Measurements from ENCODE around the gene GPC5.
"Not testable (repeated sequence)": the region's sequence is repeated elsewhere in the genome, so short reads cannot be mapped to it uniquely, and the experiment has no call there.

Gene GPC5

DNA sequence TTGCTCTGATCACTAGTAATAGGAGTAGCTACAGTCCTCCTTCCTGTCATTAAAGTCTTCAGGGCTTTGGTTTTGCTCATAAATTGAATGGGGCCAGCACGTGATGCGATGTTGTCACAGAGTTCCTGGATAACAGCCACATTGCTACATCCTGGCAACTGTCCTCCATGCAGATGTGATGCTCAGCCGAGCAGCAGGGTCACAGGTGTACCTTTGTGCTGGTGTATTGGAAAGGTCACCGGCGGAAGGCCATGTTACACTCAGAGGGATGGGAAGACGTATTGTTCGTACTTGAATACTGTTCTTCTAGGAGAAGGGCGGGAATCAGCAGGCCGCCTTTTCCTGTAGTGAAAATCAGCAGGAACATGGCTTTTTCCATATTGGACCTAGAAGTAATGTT is 1114.4 kb downstream of the GPC5 start:
- FAIRE-seq: no peak

DNA sequence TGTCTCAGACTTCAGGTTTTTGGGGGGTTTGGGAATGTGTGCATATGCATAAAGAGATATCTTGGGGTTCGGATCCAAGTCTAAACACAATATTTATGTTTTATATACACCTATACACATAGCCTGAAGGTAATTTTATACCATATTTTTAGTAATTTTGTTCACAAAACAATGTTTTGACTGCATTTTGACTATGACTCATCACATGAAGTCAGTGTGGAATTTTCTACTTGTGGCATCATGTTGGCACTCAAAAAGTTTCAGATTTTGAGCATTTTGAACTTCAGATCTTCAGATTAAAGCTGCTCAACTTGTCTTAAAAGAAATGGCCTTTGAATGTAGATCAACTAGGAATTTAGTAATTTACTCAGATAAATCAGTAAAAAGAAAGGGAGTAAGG is 1115.3 kb downstream of the GPC5 start:
- FAIRE-seq: no peak

DNA sequence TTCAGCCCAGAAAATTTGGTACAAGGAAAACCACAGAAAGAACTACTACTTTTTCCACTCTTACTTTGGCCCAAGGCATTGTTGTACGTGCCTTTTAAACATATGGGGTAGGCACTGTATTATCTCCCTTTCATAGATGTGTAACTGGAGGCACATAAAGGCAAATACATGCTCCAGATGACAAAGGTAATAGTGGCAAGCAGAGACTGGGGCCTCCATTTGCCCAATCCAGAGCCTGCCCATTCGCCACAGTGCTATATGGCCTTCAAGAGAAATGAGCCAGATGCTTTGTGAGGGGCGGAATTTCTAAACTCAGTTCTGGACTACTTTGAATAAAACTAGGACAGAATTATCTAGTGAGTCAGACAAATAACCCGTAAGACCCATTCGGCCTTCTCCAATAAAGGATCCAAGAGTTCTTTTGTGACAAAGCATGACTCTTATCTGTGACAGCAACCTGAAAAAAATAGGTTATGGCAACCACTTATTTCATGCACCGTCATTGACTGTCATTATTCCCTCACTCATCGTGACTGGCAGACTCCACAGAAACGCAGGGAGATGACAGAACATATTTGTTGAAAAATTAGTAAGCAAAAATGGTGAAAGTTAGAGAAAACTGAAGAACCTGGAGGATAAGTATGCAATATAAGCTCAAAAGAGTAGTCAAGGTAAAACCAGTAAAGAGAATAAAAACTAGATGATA is 1116.2 kb downstream of the GPC5 start:
- no peak for FAIRE-seq

DNA sequence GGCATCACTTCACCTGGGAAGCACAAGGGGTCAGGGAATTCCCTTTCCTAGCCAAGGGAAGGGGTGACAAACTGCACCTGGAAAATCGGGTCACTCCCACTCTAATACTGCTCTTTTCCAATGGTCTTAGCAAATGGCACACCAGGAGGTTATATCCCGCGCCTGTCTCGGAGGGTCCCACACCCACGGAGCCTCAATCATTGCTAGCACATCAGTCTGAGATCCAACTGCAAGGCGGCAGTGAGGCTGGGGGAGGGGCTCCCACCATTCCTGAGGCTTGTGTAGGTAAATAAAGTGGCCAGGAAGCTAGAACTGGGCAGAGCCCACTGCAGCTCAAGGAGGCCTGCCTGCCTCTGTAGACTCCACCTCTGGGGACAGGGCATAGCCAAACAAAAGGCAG is 1118.5 kb downstream of the GPC5 start:
- FAIRE-seq: not testable (repeated sequence)

DNA sequence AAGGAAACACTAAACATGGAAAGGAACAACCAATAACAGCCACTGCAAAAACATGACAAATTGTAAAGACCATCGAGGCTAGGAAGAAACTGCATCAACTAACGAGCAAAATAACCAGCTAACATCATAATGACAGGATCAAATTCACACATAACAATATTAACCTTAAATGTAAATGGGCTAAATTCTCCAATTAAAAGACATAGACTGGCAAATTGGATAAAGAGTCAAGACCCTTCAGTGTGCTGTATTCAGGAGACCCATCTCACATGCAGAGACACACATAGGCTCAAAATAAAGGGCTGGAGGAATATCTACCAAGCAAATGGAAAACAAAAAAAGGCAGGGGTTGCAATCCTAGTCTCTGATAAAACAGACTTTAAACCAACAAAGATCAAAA is 1120.2 kb downstream of the GPC5 start:
- FAIRE-seq: not testable (repeated sequence)

DNA sequence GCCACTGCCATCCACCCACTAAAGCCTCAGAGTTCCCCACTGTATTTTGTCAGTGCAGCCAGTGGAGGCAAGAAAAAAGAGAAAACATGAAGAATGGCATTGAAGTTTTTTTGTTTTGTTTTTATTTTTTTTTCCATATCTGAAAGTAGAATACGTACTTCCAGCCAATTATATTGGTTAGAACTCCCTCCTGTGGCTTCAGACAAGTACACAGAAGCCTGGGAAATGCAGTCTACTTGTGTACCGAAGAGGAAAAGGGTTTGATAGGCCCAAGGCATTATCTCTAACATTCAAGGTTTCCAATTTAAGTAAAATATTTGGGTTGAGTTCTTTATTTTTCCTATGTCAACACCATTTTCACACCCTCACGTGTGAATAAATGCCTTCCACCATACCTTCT is 1131.9 kb downstream of the GPC5 start:
- no peak for FAIRE-seq

DNA sequence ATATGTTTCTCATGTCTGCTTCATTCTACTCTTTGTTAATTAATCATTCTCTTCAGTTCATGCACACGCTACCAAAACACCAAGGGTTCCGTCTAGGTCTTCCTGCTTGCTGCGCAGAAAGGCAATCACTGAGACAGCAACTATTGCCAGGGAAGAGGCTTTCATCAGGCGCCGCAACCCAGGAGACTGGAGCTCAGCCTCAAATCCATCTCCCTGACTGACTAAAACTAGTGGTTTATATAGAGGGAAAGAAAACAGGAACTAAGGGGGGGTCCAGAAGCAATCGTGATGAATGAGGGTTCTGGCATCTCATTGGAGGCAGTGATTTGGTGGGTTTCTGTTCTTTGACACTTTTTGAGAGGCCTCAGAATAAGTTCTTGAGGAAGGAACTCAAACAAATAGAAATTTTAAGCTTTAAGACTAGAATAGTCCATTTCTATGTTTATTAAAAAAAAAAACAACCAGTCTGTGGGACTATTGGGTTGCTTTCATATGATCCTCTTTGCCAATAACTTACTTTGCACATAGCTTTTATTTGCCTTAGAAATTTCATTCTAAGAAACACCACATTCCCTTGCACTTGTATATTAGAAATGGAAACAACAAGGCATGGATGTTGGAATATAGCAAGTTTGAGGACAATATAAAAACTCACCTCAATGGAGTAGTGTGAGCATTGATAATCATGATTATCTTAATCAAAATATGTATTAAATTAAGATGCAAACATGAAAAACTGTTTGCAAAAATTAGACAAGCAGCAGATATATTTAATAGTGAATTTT is 1137.0 kb downstream of the GPC5 start:
- no peak for FAIRE-seq

DNA sequence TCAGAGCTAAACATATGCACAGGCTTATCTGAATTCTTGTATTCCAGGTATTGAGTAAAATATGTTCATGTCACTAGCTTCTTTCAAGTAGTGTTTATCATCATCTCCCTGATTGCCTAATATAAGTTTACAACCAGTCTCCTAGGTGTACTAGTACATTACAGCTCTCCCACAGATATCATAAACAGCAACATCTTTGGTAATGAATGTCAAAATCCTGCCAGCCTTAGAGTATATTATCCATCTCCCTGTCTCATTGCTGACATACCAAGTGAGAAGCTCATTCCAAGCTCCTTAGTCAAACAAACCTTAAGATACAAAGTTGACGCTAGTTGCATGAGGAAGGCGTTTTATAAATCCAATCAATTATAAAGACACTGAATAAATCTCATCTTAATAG is 1139.0 kb downstream of the GPC5 start:
- no peak for FAIRE-seq

DNA sequence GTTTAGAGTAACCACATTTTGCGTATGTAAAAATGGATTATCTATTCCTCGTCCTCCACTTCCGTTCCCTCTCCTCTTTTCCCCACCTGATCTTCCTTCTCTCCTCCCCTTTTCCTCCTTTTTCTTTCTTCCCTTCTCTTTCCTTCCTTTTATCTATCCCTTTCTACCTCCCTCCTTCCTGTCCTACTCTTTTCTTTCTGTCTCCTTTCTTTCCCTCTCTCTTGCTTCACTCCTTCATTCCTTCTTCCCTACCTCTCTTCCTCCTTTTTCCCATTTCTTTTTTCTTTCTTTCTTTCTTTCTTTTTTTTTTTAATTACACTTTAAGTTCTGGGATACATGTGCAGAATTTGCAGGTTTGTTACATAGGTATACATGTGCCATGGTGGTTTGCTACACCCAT is 1139.7 kb downstream of the GPC5 start:
- FAIRE-seq: no peak

DNA sequence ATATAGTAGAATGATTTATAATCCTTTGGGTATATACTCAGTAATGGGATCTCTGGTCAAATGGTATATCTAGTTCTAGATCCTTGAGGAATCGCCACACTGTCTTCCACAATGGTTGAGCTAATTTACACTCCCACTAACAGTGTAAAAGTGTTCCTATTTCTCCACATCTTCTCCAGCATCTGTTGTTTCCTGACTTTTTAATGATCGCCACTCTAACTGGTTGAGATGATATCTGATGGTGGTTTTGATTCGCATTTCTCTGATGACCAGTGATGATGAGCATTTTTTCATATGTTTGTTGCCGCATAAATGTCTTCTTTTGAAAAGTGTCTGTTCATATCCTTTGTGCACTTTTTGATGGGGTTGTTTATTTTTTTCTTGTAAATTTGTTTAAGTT is 1140.7 kb downstream of the GPC5 start:
- not testable (repeated sequence) for FAIRE-seq

DNA sequence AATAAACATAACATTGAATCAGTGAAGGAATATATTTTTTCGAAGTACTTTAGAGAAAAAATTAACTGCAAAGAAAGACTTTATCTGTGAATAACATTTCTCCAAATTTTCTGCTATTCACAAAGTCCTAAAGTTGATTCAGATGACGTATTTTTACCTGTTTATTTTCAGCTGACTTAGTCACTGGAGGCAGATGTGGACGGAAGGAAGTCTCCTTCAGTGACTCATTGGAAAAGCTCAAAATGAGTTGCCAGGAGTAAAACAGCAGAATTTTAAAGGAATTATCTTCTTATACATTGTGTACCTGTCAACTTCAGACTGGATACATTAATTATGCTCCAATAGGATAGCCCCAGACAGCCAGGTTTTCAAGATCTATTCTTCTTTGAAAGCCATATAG is 1148.8 kb downstream of the GPC5 start:
- no peak for FAIRE-seq

DNA sequence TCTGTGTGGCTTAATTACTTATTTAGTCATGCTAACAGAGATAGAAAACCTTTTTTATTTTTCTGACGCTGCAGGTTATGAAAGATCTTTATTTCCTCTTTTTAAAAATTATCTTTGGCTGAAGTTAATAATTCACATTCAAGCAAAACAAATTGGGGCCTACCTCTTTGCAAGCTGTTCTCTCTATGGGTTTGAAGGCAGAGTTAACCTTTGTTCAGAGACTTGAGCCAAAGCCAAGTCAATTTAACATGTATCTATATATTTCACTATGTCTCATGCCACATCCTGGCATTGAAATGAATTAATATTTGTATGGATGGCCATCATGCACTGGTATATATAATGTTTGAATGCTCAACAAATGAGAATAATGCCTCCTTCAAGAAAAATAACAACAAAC is 1150.9 kb downstream of the GPC5 start:
- FAIRE-seq: no peak

DNA sequence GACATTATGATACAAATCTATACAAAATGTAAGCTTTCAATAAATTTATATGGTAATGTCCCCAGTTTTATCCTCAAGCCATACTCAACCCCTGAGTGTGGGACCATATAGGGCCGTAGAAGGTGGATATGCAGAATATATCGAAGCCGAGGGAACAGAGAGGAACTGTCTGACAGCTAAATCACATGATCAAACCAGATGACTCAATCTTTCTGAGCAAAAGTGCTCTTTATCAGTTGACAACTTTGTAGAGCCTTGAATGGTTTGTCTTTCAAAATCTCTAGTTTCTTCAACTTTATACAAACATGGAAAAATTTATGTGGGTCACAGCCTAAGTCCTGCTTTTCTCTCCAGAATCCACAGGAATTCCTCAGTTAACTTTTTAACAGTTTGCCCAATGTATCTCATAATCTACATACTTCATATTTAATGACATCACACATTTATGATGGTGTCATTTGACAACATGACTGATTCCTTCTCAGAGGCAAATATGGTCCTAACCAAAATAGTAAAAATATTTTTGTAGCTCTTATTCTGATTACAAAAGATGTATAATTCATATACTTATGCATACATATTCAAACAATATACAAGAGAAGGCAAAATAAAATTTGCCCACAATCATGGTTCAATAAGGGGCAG is 1155.2 kb downstream of the GPC5 start:
- no peak for FAIRE-seq

DNA sequence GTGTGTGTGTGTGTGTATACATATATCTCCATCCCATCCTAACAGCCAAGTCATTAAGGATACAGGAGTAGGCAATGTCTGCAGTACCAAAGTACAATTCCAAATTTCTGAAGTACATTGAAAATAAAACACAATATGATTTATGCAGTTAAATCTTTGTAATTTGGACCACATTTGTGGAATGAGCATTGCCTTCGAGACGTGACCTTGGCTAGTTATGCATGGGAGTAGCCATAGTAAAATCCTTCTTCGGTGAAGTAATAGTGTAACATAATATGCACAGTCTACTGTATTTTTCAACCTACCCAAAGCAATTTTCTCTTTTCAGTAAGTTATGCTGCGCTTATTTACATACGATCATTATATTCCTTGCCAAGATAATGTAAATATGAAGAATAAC is 1162.5 kb downstream of the GPC5 start:
- no peak for FAIRE-seq

DNA sequence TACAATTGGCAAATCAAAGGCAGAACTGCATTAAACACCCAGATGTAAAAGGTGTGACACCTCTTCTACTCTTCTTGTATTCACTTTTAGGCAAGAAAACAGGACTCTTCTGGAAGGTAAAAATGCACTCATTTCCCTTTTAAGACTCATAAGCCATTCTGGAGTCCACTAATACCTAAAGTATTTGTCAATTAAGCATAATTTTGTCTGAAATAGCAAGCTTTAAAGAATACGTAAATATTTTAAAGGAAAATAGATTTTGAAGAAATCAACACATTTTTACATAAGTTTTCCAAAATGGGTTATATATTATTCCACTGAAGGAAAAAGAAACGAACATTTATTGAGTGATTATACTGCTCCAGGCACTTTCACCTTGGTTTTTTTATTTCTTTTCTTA is 1166.5 kb downstream of the GPC5 start:
- FAIRE-seq: no peak

DNA sequence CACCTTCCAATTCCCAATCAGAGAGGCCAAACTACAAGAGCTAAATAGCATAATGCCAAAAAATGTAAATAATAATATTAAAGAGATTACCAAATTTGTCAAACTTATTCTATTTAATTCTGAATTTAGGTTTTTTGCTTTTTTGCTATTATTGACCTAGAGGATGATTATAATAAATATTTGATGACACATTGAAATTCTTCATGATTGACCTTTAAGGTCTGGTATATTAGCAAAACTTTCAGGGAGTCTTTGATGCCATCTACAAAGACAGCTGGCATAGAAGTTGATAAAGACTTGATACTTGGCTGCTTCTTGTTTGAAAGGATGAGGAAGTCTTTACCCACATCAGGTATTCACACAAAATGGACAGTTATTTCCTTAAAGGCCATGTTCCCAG is 1168.3 kb downstream of the GPC5 start:
- no peak for FAIRE-seq

DNA sequence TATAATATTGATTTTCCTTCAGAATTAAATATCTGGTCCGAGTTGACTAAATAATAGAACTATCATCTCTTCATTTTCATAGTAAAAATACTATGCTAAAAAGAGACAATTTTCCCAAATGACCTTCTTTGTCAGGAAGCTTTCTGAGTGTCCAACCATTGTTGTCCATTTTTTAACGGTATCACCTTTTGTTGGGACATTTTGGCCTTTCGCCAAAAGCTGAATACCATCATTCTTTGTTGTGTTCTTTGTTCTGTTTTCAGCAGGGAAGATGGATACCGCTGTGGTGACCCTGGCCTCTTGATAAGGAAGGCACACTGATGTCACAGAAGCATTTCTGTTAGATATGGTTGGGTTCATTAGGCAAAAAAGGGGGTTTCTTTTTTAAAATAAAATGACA is 1173.8 kb downstream of the GPC5 start:
- FAIRE-seq: no peak

DNA sequence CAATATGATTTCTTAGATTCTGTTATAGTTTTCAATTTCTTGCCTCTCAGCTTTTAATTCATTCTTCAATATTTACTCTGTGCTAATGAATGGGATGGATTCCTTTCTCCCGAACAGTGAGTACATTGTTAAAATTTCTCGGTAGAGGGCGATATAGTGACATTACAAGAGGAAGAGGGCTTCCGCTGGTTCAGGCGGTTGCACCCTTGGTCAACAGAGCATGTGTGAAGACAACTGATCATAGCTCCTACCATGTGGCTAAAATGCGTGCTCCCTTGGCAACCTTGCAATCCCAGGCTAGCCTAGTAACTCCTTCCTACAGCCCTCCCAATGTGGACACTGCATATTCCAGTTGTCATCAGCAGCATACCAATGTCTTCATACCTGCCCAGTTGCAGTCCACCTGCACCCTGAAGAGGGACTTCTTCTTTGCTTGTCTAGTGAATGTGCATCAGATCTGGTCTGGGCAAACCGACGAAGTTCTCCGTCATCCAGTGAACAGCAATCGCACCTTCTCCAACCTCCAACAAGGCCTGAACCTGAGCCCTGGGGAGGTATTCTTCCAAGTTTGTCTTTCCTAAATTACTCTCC is 1175.1 kb downstream of the GPC5 start:
- no peak for FAIRE-seq

DNA sequence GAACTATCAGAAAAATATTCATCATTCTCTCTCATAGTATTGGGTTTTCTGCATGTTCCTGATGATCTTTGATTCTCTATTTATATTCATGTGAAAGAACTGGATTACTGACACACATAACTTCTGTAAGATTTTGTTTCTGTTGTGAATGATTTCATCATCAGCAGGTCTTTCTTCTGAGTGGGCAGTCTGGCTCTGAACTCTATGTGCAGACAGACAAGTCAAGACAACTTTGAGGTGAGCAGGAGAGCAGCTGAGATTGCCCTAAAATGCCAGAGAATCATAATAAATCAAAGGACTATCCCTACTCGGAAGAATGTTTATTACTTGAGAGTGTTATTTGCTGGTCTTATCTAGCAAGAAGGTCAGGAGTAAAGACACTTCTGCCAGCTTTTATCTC is 1176.1 kb downstream of the GPC5 start:
- no peak for FAIRE-seq

DNA sequence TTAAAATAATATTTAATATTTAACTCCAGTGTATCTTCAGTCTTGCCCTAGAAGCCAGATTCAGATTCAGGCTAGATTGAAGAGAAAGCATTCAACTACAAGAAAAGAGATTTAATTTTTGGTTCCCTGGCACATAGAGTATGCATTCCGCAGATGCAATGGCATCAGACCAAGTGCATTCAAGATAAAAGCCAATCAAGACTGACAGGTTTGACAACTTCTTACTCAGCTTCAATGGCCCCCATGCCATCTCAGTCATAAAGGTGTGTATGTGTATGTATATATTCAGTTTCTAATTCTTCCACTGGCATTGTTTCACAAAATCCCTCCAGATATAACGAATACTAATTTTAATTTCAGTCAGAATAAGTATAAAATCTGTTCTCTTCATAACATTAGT is 1177.4 kb downstream of the GPC5 start:
- no peak for FAIRE-seq

DNA sequence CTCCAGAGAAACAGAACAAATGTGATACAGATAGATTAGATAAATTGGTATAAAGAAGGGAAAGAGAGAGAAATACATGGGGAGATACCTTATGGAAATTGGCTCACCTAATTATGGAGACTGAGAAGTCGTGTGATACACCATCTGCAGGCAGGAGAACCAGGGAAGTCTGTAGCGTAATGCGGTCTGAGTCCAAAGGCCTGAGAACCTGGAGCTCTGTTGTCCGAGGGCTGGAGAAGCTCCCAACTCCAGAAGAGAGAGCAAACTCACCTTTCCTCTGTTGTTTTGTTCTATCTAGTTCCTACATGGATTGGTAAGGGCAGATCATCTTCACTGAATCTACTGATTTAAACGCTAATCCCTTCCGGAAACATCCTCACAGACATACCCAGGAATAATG is 1179.9 kb downstream of the GPC5 start:
- FAIRE-seq: no peak

DNA sequence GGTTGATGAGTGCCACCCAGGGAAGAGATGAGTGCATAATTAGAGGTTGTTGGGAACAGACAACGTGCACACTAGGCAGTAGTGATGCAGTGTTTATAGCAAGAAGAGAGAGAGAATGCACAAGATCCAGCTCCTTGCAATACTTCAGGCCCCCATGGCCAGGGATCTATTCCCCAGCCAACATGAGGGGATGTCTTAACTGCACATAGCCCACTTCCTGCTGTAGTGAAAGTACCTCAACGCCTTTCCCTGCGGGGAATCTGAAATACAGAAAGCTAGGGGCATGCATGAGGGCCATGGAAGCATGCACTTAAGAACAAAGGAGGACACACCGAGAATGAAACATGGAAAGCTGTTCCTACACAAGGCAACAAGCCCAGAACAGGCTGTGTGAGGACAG is 1191.5 kb downstream of the GPC5 start:
- FAIRE-seq: no peak

DNA sequence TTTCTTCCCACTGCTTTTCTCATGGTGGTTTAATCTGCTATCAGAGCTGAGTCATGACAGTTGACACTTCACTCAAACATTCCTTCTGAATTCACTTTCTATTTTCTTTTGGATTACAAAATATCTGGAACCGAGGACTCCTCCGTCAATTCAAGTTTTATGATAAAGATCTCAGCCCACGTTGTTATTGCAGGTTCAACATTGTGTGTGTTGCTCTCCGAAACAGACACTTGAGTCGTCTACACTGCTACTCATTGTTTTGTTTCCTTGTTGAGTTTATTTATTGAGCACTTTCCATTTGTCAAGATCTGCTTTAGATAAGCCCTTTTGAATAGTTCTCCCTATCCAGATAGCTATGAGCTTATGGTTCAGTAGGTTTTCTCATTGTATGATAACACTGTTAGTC is 1192.1 kb downstream of the GPC5 start:
- FAIRE-seq: no peak

DNA sequence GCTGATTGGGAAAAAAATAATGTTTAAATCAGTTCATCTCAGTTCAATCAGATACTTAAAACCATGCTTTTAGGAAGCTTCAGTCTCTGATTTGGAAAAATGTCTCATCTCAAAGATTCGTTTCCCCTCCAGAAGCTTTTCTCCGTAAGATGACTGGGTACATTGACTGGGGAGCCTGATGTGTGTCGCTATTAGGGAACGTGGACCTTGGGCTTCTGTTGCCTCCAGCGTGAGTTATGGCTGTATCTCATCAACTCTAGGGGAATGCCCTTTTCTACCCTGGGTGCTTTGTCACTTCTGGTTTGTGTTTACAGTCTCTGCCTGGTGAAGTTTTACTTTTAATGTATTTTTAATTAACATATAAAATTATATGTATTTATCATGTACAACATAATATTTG is 1192.7 kb downstream of the GPC5 start:
- no peak for FAIRE-seq
